SK-N-SH (cell line): Measurements from ENCODE around the gene TICAM2.

Source experiments
- CTCF ChIP-seq: fragments of 200-600 bp; sonication (generic); IDR thresholded peaks from 2 replicates; pipeline ENCODE4 v1.6.1; 2017; ENCODE audit warnings: antibody characterized with exemption, mild to moderate bottlenecking, moderate library complexity
- FOXJ3 ChIP-seq: sonication (generic); formaldehyde crosslinking; IDR thresholded peaks from 2 replicates; pipeline ENCODE4 v1.5.1; 2020; ENCODE audit warnings: mild to moderate bottlenecking, missing genetic modification reagents
- RAD21 ChIP-seq: IDR thresholded peaks from 2 replicates; pipeline ENCODE4 v1.6.1; 2012; ENCODE audit warnings: mild to moderate bottlenecking, low read length
- SIN3A ChIP-seq: IDR thresholded peaks from 2 replicates; pipeline ENCODE4 v1.6.1; 2012; ENCODE audit warnings: low read depth, mild to moderate bottlenecking, low read length, moderate library complexity, borderline replicate concordance
- SMC3 ChIP-seq: IDR thresholded peaks from 2 replicates; pipeline ENCODE4 v1.6.1; 2012; ENCODE audit warnings: low read depth, low read length, improper control_type of control experiment
- TAF1 ChIP-seq: IDR thresholded peaks from 2 replicates; pipeline ENCODE4 v1.6.1; 2012; ENCODE audit warnings: low read depth, mild to moderate bottlenecking, low read length, moderate library complexity, borderline replicate concordance
- TCF12 ChIP-seq: IDR thresholded peaks from 2 replicates; pipeline ENCODE4 v1.4.0; 2012
- USF2 ChIP-seq: fragments of 150-350 bp; IDR thresholded peaks from 2 replicates; pipeline ENCODE4 v1.6.1; 2017; ENCODE audit warnings: antibody characterized with exemption, low read length, low read depth, borderline replicate concordance
- YY1 ChIP-seq: IDR thresholded peaks from 2 replicates; pipeline ENCODE4 v1.4.0; 2012; ENCODE audit warnings: low read depth, mild to moderate bottlenecking
- TF ChIP-seq, protein P1 (sequence below): IDR thresholded peaks from 2 replicates; pipeline ENCODE4 v1.4.0; 2012; ENCODE audit warnings: low read depth, borderline replicate concordance

GRCh38 chr5:115580941-115581340 is 21.3 kb downstream of the TICAM2 start:
- no peak for TF ChIP-seq SIN3A
- TF ChIP-seq TAF1, result no peak
- TF ChIP-seq USF2, result no peak
- TF ChIP-seq YY1, result no peak
- no peak for TF ChIP-seq CTCF
- no peak for TF ChIP-seq RAD21
- TF ChIP-seq, protein P1, sequence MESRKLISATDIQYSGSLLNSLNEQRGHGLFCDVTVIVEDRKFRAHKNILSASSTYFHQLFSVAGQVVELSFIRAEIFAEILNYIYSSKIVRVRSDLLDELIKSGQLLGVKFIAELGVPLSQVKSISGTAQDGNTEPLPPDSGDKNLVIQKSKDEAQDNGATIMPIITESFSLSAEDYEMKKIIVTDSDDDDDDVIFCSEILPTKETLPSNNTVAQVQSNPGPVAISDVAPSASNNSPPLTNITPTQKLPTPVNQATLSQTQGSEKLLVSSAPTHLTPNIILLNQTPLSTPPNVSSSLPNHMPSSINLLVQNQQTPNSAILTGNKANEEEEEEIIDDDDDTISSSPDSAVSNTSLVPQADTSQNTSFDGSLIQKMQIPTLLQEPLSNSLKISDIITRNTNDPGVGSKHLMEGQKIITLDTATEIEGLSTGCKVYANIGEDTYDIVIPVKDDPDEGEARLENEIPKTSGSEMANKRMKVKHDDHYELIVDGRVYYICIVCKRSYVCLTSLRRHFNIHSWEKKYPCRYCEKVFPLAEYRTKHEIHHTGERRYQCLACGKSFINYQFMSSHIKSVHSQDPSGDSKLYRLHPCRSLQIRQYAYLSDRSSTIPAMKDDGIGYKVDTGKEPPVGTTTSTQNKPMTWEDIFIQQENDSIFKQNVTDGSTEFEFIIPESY, result no peak
- TF ChIP-seq TCF12, result no peak
- TF ChIP-seq SMC3, result no peak
- no peak for TF ChIP-seq FOXJ3 (CRISPR knock-in tag)
